NOMO-1 treated with dmso at 0.1 percent for 144 hours (cell line): Measurements from ENCODE around the gene CCDC61.

Source experiments
- DNase-seq: peaks from one replicate; lab custom pipeline; 2025; ENCODE audit not compliant: unreplicated experiment; lab: John Stamatoyannopoulos, UW

CCDC61 gene

DNA sequence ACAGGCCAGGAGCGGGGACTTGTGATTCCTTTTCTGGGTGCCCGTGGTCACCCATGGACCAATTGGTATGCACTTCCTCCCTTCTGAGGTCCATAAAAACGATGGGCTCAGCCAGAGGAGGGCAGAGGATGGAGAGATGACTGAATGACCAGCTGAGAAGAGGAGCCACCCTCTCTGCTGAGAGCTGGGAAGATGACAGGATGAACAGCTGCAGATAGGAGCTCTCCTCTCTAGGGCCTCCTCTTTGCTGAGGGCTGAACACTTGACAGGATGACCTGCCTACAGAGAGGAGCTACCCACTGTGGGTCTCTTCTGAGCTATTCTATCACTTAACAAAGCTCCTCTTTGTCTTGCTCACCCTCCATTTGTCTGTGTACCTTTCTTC, 41.5 kb downstream of the CCDC61 start:
- DNase-seq = no peak

- no peak for DNase-seq
Observed at GRCh38 chr19:46040125-46040524, 44.9 kb downstream of the CCDC61 start.

DNA sequence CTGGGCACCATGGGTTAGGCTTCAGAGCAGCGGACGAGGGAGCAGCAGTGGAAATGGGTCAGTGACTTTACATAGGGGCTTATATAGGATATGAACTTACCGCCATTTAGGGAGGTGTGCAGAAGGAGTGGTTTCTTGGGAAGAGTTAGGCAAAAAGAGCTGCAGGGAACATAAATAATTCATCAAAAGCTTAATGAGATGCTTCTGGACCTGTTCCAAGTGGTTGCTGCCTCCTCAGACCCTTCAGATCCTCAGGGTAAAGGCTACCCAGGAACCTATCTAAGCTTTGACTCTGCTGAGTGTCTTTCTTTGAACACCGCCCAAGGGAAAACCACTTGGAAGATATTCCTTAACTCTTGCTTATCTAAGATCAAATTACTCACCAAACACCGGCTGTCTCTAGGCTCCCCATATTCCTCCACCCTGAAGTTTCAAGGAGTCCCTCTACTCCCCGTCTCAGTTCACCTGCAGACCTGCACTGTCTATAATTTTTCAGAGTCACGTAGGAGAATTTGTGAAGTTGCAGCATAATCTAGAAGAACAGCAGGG, 45.8 kb downstream of the CCDC61 start, which contains the start of gene IGFL4:
TSS of gene IGFL4 (minus strand) at position 51 of the 549 bp plus-strand sequence. CDS start at position 11, 40 bp downstream.
- DNase-seq = no peak

DNA sequence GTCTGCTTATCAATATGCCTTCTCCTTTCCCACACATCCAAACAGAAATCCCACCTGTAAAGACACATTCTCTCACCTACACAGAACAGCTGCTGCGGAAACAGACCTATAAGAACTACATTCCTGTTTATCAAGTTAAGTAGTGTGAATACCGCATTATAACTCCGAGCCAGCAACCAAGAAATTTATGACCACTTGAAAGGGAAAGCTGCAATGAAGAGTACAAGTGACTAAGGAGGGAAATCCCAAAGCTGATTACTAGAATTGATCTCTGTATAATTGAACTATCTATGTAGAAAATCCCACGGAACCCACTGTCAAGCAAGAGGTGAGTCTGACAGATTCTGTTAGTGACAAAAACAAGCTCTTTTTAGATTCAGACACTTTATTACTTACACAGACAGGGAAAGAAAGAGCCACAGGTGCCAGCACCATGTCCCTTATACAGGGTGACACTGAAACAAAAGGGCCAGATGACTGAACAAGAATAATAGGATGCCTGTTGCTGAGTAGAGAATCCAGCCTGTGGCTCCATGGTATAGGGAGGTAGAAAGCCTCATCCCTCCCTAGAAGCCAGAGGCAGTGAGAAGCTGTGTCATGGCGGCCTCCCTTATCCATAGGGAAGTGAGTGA, 47.1 kb downstream of the CCDC61 start:
- DNase-seq = no peak

DNA sequence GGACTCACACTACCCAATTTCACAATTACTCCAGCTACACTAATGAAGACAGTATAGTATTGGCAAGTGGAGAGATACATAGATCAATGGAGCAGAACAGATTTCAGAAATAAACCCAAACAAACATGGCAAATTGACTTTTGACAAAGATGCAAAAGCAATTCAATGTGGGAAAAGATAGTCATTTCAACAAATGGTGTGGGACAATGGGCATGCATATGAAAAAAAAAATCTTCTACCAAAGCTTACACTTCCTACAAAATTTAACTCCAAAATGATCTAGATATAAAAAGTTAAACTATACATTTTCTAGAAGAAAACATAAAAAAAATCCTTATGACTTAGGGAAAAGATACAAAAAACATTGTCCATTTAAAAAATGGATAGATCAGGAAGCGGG, 48.3 kb downstream of the CCDC61 start:
- DNase-seq = no peak

DNA sequence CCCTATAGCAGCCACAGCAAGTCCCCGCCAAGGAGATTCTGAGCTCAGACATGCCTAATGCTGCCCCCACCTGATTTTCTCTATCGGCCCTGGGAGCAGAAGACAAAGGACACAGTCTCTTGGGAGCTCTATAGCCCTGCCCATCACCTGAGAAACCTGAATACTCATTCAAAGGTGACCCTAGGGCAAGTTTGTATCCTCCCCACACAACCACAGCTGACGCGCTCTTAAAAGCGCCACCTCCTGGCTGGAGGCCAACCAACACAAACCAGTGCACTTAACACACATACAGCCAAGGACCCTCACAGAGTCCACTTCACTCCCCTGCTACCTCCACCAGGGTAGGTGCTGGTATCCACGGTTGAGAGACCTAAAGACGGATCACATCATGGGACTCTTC, 54.3 kb downstream of the CCDC61 start:
- no peak for DNase-seq

DNA sequence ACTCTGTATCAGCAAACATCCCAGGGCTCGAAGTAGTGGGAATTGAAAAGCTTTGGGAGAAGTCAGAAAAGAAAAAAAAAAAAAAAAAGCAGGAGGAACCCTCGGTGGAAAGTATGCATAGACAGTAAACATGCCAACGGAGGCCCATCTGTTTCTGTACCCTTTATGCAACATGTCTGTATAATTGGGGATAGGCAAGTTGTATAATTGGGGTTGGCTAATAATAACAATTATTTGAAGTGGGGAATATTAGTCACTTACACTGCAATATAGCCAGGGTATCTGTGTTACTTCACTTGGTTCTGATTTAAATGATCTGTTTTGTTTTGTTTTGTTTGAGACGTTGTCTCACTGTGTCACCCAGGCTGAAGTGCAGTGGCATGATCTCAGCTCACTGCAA, 57.6 kb downstream of the CCDC61 start:
- DNase-seq = no peak

GRCh38 chr19:46056536-46056935, 61.3 kb downstream of the CCDC61 start:
- DNase-seq = no peak

GRCh38 chr19:46058778-46059177, 63.5 kb downstream of the CCDC61 start:
- no peak for DNase-seq

- DNase-seq = no peak
Observed at GRCh38 chr19:46060012-46060411, 64.7 kb downstream of the CCDC61 start.

DNA sequence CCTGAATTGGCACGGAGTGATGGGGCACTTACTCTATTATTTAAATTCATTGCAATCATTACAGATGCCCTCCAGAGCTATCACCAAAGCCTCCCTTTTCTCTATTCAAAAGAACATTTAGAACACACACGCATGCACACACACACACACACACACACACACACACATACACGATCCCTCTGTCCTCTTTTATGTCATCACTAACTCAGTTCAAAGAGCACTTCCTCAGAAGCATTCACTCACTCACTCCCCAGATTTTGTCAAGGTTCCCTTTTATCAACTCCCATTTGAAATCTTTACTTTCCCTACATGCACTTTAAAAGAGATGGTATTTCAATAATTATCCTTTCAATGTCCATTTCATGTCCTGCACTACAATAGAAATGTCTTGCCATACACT, 67.9 kb downstream of the CCDC61 start:
- DNase-seq = no peak

GRCh38 chr19:46065486-46066071, 70.3 kb downstream of the CCDC61 start:
- no peak for DNase-seq

DNA sequence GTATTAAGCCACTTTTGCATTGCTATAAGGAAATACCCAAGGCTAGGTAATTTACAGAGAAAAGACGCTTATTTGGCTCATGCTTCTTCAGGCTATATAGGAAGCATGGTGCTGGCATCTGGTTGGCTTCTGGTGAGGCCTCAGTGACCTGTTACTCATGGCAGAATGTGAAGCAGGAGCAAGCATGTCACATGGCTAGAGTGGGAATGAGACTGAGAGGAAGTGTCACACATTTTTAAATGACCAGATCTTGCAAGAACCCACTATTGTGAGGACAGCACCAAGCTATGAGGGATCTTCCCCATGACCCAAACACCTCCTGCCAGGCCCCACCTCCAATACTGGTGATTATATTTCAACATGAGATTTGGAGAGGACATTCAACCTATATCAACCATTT, 71.2 kb downstream of the CCDC61 start:
- no peak for DNase-seq

GRCh38 chr19:46067691-46068090, 72.4 kb downstream of the CCDC61 start:
- DNase-seq = no peak
